ENCODE results near the gene DYDC1.

DYDC1 gene

GRCh38 chr10:80356989-80357850 lies 665 bp upstream of the DYDC1 start:
- peak; percentile 55 for ATAC-seq
- no peak for TF ChIP-seq ZNF70 (CRISPR knock-in tag; IDR thresholded peaks at IDR 0.05)
- no peak for TF ChIP-seq ARNTL (CRISPR knock-in tag; IDR thresholded peaks at IDR 0.05; ENCODE audit: borderline replicate concordance, low read depth)
- no peak for TF ChIP-seq ESRRG (CRISPR knock-in tag; IDR thresholded peaks at IDR 0.05)
- TF ChIP-seq PPARA (CRISPR knock-in tag; IDR thresholded peaks at IDR 0.05; ENCODE audit: borderline replicate concordance) = no peak
- TF ChIP-seq, protein P1, sequence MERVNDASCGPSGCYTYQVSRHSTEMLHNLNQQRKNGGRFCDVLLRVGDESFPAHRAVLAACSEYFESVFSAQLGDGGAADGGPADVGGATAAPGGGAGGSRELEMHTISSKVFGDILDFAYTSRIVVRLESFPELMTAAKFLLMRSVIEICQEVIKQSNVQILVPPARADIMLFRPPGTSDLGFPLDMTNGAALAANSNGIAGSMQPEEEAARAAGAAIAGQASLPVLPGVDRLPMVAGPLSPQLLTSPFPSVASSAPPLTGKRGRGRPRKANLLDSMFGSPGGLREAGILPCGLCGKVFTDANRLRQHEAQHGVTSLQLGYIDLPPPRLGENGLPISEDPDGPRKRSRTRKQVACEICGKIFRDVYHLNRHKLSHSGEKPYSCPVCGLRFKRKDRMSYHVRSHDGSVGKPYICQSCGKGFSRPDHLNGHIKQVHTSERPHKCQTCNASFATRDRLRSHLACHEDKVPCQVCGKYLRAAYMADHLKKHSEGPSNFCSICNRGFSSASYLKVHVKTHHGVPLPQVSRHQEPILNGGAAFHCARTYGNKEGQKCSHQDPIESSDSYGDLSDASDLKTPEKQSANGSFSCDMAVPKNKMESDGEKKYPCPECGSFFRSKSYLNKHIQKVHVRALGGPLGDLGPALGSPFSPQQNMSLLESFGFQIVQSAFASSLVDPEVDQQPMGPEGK (CRISPR knock-in tag; IDR thresholded peaks at IDR 0.05; ENCODE audit: borderline replicate concordance) = no peak
- TF ChIP-seq ZC3H10 (CRISPR knock-in tag; IDR thresholded peaks at IDR 0.05) = no peak
- TF ChIP-seq TCF4 (CRISPR knock-in tag; IDR thresholded peaks at IDR 0.05; ENCODE audit: borderline replicate concordance) = no peak
- no peak for TF ChIP-seq RARB (CRISPR knock-in tag; IDR thresholded peaks at IDR 0.05)
- no peak for TF ChIP-seq ZFP3 (CRISPR knock-in tag; IDR thresholded peaks at IDR 0.05)
- TF ChIP-seq CREB5 (CRISPR knock-in tag; IDR thresholded peaks at IDR 0.05; ENCODE audit: low read depth) = no peak
- TF ChIP-seq ZFP30 (CRISPR knock-in tag; IDR thresholded peaks at IDR 0.05) = no peak
- TF ChIP-seq TSHZ2 (CRISPR knock-in tag; IDR thresholded peaks at IDR 0.05) = no peak
- no peak for TF ChIP-seq GLIS3 (CRISPR knock-in tag; IDR thresholded peaks at IDR 0.05)
- TF ChIP-seq BACH2 (CRISPR knock-in tag; IDR thresholded peaks at IDR 0.05; ENCODE audit: borderline replicate concordance) = no peak
- TF ChIP-seq TOX (CRISPR knock-in tag; IDR thresholded peaks at IDR 0.05; ENCODE audit: borderline replicate concordance) = no peak
- no peak for TF ChIP-seq ZNF565 (CRISPR knock-in tag; conservative IDR thresholded peaks at IDR 0.05; ENCODE audit: low read depth)
- TF ChIP-seq ISL1 (CRISPR knock-in tag; IDR thresholded peaks at IDR 0.05) = no peak

- TF ChIP-seq ZC3H10 (CRISPR knock-in tag; IDR thresholded peaks at IDR 0.05) = no peak
- TF ChIP-seq PPARA (CRISPR knock-in tag; IDR thresholded peaks at IDR 0.05; ENCODE audit: borderline replicate concordance) = no peak
- no peak for TF ChIP-seq ISL1 (CRISPR knock-in tag; IDR thresholded peaks at IDR 0.05)
- TF ChIP-seq TCF4 (CRISPR knock-in tag; IDR thresholded peaks at IDR 0.05; ENCODE audit: borderline replicate concordance) = no peak
- TF ChIP-seq ZNF70 (CRISPR knock-in tag; IDR thresholded peaks at IDR 0.05) = no peak
- TF ChIP-seq OSR1 (CRISPR knock-in tag; IDR thresholded peaks at IDR 0.05) = no peak
- no peak for TF ChIP-seq BACH2 (CRISPR knock-in tag; IDR thresholded peaks at IDR 0.05; ENCODE audit: borderline replicate concordance)
- TF ChIP-seq CREB5 (CRISPR knock-in tag; IDR thresholded peaks at IDR 0.05; ENCODE audit: low read depth) = no peak
- no peak for TF ChIP-seq ZNF8 (CRISPR knock-in tag; IDR thresholded peaks at IDR 0.05)
- TF ChIP-seq GLIS3 (CRISPR knock-in tag; IDR thresholded peaks at IDR 0.05) = no peak
- TF ChIP-seq, protein P2, sequence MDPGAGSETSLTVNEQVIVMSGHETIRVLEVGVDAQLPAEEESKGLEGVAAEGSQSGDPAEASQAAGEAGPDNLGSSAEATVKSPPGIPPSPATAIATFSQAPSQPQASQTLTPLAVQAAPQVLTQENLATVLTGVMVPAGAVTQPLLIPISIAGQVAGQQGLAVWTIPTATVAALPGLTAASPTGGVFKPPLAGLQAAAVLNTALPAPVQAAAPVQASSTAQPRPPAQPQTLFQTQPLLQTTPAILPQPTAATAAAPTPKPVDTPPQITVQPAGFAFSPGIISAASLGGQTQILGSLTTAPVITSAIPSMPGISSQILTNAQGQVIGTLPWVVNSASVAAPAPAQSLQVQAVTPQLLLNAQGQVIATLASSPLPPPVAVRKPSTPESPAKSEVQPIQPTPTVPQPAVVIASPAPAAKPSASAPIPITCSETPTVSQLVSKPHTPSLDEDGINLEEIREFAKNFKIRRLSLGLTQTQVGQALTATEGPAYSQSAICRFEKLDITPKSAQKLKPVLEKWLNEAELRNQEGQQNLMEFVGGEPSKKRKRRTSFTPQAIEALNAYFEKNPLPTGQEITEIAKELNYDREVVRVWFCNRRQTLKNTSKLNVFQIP (CRISPR knock-in tag; IDR thresholded peaks at IDR 0.05; ENCODE audit: borderline replicate concordance, low read depth) = no peak
- no peak for TF ChIP-seq ZFP30 (CRISPR knock-in tag; IDR thresholded peaks at IDR 0.05)
- TF ChIP-seq ESRRG (CRISPR knock-in tag; IDR thresholded peaks at IDR 0.05) = no peak
- TF ChIP-seq ZNF565 (CRISPR knock-in tag; conservative IDR thresholded peaks at IDR 0.05; ENCODE audit: low read depth) = no peak
- no peak for TF ChIP-seq CSDC2 (CRISPR knock-in tag; IDR thresholded peaks at IDR 0.05)
- no peak for TF ChIP-seq ZFP3 (CRISPR knock-in tag; IDR thresholded peaks at IDR 0.05)
- TF ChIP-seq SNAI2 (CRISPR knock-in tag; IDR thresholded peaks at IDR 0.05) = no peak
- TF ChIP-seq ARNTL (CRISPR knock-in tag; IDR thresholded peaks at IDR 0.05; ENCODE audit: borderline replicate concordance, low read depth) = no peak
- TF ChIP-seq TSHZ2 (CRISPR knock-in tag; IDR thresholded peaks at IDR 0.05) = no peak
- no peak for ATAC-seq
Measured at GRCh38 chr10:80351220-80351619, 5.3 kb downstream of the DYDC1 start.
